ENCODE results near the gene PALM3.
"Not testable (repeated sequence)": the region's sequence is repeated elsewhere in the genome, so short reads cannot be mapped to it uniquely, and the experiment has no call there.

Gene PALM3

GRCh38 chr19:14030997-14031718 is 30.7 kb downstream of the PALM3 start:
- DNase-seq (ENCODE audit: low read depth) = no peak

GRCh38 chr19:14028901-14029300 is 33.0 kb downstream of the PALM3 start:
- no peak for DNase-seq (ENCODE audit: low read depth)

- DNase-seq (ENCODE audit: low read depth) = no peak
Observed at GRCh38 chr19:14027856-14028450, 33.9 kb downstream of the PALM3 start, which contains the start of gene RLN3. RLN3 (plus strand) TSS chr19:14028148; CDS start chr19:14028205, 57 bp downstream.

GRCh38 chr19:14026652-14027192 is 35.2 kb downstream of the PALM3 start:
- DNase-seq (ENCODE audit: low read depth) = not testable (repeated sequence)

- DNase-seq (ENCODE audit: low read depth) = no peak
Observed at GRCh38 chr19:14023404-14024235, 38.3 kb downstream of the PALM3 start.

- no peak for DNase-seq (ENCODE audit: low read depth)
Observed at GRCh38 chr19:14022469-14022868, 39.4 kb downstream of the PALM3 start.

- no peak for DNase-seq (ENCODE audit: low read depth)
Observed at GRCh38 chr19:14021474-14021873, 40.4 kb downstream of the PALM3 start.

GRCh38 chr19:14019739-14020138 is 42.1 kb downstream of the PALM3 start:
- DNase-seq (ENCODE audit: low read depth) = not testable (repeated sequence)

GRCh38 chr19:14019100-14019499 is 42.8 kb downstream of the PALM3 start:
- no peak for DNase-seq (ENCODE audit: low read depth)

- DNase-seq (ENCODE audit: low read depth) = no peak
Observed at GRCh38 chr19:14015524-14016035, 46.3 kb downstream of the PALM3 start.

GRCh38 chr19:14012378-14012915 is 49.4 kb downstream of the PALM3 start:
- no peak for DNase-seq (ENCODE audit: low read depth)

GRCh38 chr19:14006766-14007562 is 54.9 kb downstream of the PALM3 start:
- no peak for DNase-seq (ENCODE audit: low read depth)

GRCh38 chr19:14006085-14006765 is 55.7 kb downstream of the PALM3 start, which contains the start of gene RFX1:
RFX1 (minus strand) TSS chr19:14006320; CDS start chr19:13993843, 12,477 bp downstream.
- DNase-seq (ENCODE audit: low read depth) = peak; percentile 99

- peak; percentile 84 for DNase-seq (ENCODE audit: low read depth)
Observed at GRCh38 chr19:14005349-14006084, 56.4 kb downstream of the PALM3 start.

- DNase-seq (ENCODE audit: low read depth) = no peak
Observed at GRCh38 chr19:14004619-14005348, 57.1 kb downstream of the PALM3 start.

Measured in activated T-helper 1 cell treated with Interleukin-2 at 50 U/mL for 16 hours (primary cell).